Ishikawa (cell line): ENCODE data around the gene MGLL.

Source experiments
- CEBPB ChIP-seq: IDR thresholded peaks from 2 replicates; pipeline ENCODE4 v1.6.1; 2012
- CREB1 ChIP-seq: IDR thresholded peaks from 2 replicates; pipeline ENCODE4 v1.6.1; 2012; ENCODE audit warnings: low read depth
- EGR1 ChIP-seq: IDR thresholded peaks from 2 replicates; pipeline ENCODE4 v1.6.1; 2012
- EP300 ChIP-seq: IDR thresholded peaks from 2 replicates; pipeline ENCODE4 v1.6.1; 2012; ENCODE audit warnings: borderline replicate concordance
- FOXM1 ChIP-seq: IDR thresholded peaks from 2 replicates; pipeline ENCODE4 v1.6.1; 2012; ENCODE audit warnings: low read depth, borderline replicate concordance
- NFIC ChIP-seq: IDR thresholded peaks from 2 replicates; pipeline ENCODE4 v1.6.1; 2012
- RAD21 ChIP-seq: IDR thresholded peaks from 2 replicates; pipeline ENCODE4 v1.6.1; 2012; ENCODE audit warnings: low read depth
- TAF1 ChIP-seq: IDR thresholded peaks from 2 replicates; pipeline ENCODE4 v1.6.1; 2012; ENCODE audit warnings: low read depth, mild to moderate bottlenecking
- TCF12 ChIP-seq: IDR thresholded peaks from 2 replicates; pipeline ENCODE4 v1.6.1; 2012; ENCODE audit warnings: low read depth
- TEAD4 ChIP-seq: IDR thresholded peaks from 2 replicates; pipeline ENCODE4 v1.6.1; 2012
- YY1 ChIP-seq: IDR thresholded peaks from 2 replicates; pipeline ENCODE4 v1.6.1; 2012; ENCODE audit warnings: low read depth
- ZBTB7A ChIP-seq: IDR thresholded peaks from 2 replicates; pipeline ENCODE4 v1.6.1; 2012; ENCODE audit warnings: low read depth
- TF ChIP-seq, protein P1 (sequence below): IDR thresholded peaks from 2 replicates; pipeline ENCODE4 v1.6.1; 2012
- TF ChIP-seq, protein P2 (sequence below): IDR thresholded peaks from 2 replicates; pipeline ENCODE4 v1.6.1; 2012
- TF ChIP-seq, protein P3 (sequence below): IDR thresholded peaks from 2 replicates; pipeline ENCODE4 v1.6.1; 2012; ENCODE audit warnings: low read depth, mild to moderate bottlenecking

MGLL gene

DNA sequence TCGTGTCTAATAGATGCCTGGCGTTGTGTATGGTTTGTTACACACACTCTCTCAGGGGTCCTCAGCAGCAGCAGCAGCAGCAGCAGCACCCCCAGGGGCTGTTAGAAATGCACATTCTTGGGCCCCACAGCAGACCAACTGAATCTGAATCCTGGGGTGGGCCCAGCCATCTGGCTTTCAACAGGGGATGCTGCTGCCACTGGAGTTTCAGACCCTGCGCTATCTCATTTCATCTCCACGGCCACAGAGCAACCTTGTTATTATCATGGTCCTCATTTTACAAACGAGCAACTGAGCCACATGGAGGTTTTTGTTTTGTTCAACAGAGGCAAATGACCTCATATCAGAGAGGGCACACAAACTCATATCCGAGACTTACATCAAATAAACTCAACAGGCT lies 47.7 kb downstream of the MGLL start:
- TF ChIP-seq NFIC (no peak), FOXM1 (no peak), EGR1 (no peak), CREB1 (no peak), YY1 (no peak), ZBTB7A (no peak), RAD21 (no peak), CEBPB (no peak), TEAD4 (no peak)
- TF ChIP-seq, protein P1, sequence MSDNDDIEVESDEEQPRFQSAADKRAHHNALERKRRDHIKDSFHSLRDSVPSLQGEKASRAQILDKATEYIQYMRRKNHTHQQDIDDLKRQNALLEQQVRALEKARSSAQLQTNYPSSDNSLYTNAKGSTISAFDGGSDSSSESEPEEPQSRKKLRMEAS = no peak
- TF ChIP-seq, protein P2, sequence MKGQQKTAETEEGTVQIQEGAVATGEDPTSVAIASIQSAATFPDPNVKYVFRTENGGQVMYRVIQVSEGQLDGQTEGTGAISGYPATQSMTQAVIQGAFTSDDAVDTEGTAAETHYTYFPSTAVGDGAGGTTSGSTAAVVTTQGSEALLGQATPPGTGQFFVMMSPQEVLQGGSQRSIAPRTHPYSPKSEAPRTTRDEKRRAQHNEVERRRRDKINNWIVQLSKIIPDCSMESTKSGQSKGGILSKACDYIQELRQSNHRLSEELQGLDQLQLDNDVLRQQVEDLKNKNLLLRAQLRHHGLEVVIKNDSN = no peak

DNA sequence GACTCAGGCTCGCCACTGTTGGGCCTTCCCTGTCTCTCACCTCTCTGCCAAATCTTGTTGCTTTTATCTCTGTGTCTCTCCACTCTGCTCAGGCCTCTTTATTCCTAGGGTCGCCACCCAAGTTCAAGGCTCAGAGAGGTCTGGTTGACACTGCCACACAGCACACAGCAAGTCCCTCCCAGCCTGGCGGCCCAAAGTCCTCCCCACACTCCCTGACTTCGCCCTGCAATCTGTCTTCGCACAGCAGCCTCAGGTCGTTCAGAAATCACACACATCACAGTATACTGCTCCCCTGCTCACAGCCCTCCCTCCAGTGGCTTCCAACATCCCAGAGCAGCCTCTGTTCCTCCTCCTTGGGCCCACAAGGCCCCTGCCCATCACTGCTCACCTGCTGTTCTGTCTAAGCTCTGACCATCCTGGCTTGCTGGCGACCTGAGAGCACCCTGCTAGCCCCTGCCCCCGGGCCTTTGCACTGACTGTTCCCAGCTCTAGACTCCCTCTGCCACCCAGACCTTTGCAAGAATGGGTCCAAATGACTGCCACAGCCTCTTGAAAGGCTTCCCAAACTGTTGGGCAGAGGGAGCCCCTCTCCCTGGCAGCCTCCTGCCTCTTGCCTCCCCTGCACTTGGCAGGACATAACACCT lies 48.4 kb downstream of the MGLL start:
- no peak for TF ChIP-seq RAD21

DNA sequence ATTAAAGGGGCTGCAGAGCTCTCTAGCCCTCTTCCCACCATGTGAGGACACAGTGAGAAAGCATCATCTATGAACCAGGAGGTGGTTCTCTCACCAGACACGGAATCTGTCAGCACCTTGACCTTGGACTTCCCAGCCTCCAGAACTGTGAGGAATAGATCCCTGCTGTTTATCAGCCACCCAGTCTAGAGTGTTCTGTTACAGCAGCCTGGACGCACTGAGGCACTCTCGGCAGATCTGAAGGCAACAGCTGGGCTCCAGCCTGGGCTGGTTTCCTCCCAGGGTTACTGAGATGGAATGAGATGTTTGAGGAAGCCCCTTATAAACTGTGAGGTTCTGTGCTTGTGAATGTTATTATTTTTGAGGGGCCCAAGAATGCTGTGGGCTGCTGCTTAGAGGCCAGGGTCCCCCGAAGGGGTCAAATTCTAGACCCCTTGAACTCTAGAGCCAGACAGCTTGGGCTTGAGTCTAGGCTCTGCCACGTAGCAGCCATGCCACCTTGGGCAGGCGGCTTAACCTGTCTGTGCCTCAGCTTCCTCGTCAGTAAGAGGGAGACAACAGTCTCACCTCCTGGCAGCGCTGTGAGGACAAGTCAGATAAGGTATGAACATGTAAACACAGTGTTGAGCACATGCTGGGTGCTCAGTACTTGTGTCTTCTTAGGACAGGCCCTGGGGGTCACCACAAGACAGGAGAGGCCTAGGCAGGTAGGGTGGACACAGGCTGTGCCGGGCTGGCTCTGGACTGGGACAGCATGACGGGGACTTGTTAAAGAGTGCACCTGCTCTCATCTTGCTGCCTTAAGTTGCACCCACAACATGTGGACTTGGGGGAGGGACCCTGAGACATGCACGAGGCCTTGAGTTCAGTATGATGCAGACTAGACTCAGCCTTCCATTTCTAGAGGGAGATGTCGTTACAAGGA lies 49.2 kb downstream of the MGLL start:
- TF ChIP-seq TEAD4 = no peak
- TF ChIP-seq EP300 = no peak
- no peak for TF ChIP-seq ZBTB7A
- no peak for TF ChIP-seq FOXM1
- no peak for TF ChIP-seq TCF12
- no peak for TF ChIP-seq CREB1
- no peak for TF ChIP-seq RAD21
- TF ChIP-seq, protein P1 = no peak
- TF ChIP-seq EGR1 = no peak
- no peak for TF ChIP-seq TAF1
- TF ChIP-seq NFIC = no peak
- TF ChIP-seq, protein P2 = no peak
- TF ChIP-seq, protein P3, sequence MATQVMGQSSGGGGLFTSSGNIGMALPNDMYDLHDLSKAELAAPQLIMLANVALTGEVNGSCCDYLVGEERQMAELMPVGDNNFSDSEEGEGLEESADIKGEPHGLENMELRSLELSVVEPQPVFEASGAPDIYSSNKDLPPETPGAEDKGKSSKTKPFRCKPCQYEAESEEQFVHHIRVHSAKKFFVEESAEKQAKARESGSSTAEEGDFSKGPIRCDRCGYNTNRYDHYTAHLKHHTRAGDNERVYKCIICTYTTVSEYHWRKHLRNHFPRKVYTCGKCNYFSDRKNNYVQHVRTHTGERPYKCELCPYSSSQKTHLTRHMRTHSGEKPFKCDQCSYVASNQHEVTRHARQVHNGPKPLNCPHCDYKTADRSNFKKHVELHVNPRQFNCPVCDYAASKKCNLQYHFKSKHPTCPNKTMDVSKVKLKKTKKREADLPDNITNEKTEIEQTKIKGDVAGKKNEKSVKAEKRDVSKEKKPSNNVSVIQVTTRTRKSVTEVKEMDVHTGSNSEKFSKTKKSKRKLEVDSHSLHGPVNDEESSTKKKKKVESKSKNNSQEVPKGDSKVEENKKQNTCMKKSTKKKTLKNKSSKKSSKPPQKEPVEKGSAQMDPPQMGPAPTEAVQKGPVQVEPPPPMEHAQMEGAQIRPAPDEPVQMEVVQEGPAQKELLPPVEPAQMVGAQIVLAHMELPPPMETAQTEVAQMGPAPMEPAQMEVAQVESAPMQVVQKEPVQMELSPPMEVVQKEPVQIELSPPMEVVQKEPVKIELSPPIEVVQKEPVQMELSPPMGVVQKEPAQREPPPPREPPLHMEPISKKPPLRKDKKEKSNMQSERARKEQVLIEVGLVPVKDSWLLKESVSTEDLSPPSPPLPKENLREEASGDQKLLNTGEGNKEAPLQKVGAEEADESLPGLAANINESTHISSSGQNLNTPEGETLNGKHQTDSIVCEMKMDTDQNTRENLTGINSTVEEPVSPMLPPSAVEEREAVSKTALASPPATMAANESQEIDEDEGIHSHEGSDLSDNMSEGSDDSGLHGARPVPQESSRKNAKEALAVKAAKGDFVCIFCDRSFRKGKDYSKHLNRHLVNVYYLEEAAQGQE = no peak
- no peak for TF ChIP-seq CEBPB

DNA sequence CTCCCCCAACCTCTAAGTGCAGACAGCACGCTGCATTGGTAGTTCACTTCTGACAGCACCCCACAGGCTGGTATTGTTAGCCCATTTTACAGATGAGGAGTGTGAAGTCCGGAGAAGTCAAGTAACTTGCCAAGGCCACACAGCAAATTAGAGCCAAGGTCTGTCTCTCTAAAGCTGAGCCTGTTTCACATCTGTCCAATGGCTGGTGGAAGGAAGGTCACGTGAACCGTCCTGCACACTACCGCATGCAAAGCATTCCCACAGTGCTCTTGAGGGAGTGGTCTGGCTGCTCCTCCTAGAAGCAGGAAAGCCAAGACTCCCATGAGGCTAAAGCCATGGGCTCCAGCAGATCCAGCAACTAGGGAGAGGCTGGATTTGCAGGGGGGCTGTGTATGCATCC lies 50.0 kb downstream of the MGLL start:
- TF ChIP-seq TAF1 = no peak

DNA sequence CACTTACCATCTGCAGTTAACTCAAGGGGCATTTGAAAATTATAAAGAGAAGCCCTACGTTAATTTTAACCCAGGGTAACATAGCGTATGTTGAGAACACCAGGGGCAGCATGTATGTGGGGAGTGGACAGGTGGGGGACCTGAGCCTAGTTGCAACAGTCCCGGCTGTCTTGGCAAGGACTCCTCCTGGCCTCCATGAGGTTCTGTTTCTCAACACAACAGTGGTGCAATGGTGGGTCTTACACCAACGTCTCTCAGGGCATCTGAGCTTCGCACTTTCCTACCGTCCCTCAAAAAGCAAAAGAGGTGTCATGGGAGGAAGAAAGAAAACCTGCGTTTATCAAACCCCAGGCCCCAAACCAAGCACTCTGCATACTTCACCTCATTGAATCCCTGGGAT lies 50.6 kb downstream of the MGLL start:
- TF ChIP-seq TAF1 (no peak), ZBTB7A (no peak), EP300 (no peak), EGR1 (no peak), CEBPB (no peak), FOXM1 (no peak), TCF12 (no peak), NFIC (no peak), CREB1 (no peak), YY1 (no peak), RAD21 (no peak), TEAD4 (no peak)
- TF ChIP-seq, protein P1 = no peak
- TF ChIP-seq, protein P3 = no peak
- TF ChIP-seq, protein P2 = no peak
